Esophagus squamous epithelium (tissue), 5 donors: ENCODE data around the gene NMUR1. TPM values are rescaled to one million over a fixed set of nuclear protein-coding genes. Genes with fewer than 3 reads are reported as not detected.
A peak's percentile ranks its signal among the peaks of the same experiment; 100 is the strongest.
"Not testable (repeated sequence)": the region's sequence is repeated elsewhere in the genome, so short reads cannot be mapped to it uniquely, and the experiment has no call there.

Experiments used
- DNase-seq: peaks from one replicate; lab custom pipeline; 2025; lab: John Stamatoyannopoulos, UW
- H3K27ac ChIP-seq, 4 donors: fragments of 200-600 bp; sonication (generic); one replicate each; pipeline ENCODE4 v1.5.1; 2016 to 2019; ENCODE audit warnings: mild to moderate bottlenecking in 1 of 4
- H3K27me3 ChIP-seq, 4 donors: fragments of 200-600 bp; sonication (generic); 1 replicate in 3 of 4; 2 replicates in 1 of 4; pipeline versions ENCODE4 v1.5.1 to v1.6.0; 2017 to 2021; ENCODE audit warnings: antibody characterized with exemption in 1 of 4
- H3K36me3 ChIP-seq, 3 donors: fragments of 200-600 bp; sonication (generic); one replicate each; pipeline ENCODE4 v1.5.1; 2016 to 2019
- H3K4me1 ChIP-seq, 3 donors: fragments of 200-600 bp; sonication (generic); one replicate each; pipeline ENCODE4 v1.5.1; 2017 to 2019
- H3K4me3 ChIP-seq, 4 donors: fragments of 200-600 bp; sonication (generic); 1 replicate in 3 of 4; 2 replicates in 1 of 4; pipeline ENCODE4 v1.5.1; 2016 to 2019; ENCODE audit warnings: mild to moderate bottlenecking in 2 of 4, moderate library complexity in 1 of 4
- H3K9me3 ChIP-seq, 3 donors: fragments of 200-600 bp; sonication (generic); one replicate each; pipeline ENCODE4 v1.5.1; 2016 to 2019
- POLR2A ChIP-seq, 4 donors: fragments of 450-650 bp; IDR thresholded peaks; one replicate each; pipeline ENCODE4 v1.6.1; 2017; ENCODE audit warnings: antibody characterized with exemption in 4 of 4, mild to moderate bottlenecking in 4 of 4, moderate library complexity in 3 of 4
- WGBS, 2 donors: methylation state at CpG; one replicate each; pipeline ENCODE4 v1.1.5; 2018; 5-methylcytosine and 5-hydroxymethylcytosine counted together
- intact Hi-C: fragments of 100-400 bp; cut with DNase I; formaldehyde crosslinking; loops from one replicate; pipeline ENCODE4 v1.15.0; 2022
- total RNA-seq, 4 donors: library from RNA; depleted of rRNA; stranded (reverse); fragments of >200 nt; gene quantifications; one replicate each; pipeline ENCODE4 v1.1.0, GENCODE V29; 2016
- TF ChIP-seq, protein P1 (sequence below), 6 experiments: fragments of 450-650 bp in 4 of 6; fragments of 200-600 bp in 2 of 6; sonication (generic) in 2 of 6; IDR thresholded peaks; one replicate each; pipeline ENCODE4 v1.5.1; 2016 to 2019; ENCODE audit warnings: antibody characterized with exemption in 6 of 6, mild to moderate bottlenecking in 4 of 6, moderate library complexity in 4 of 6
- donor health status: DM: yes; HTN: yes; CAD: no.

The NMUR1 gene, protein sequence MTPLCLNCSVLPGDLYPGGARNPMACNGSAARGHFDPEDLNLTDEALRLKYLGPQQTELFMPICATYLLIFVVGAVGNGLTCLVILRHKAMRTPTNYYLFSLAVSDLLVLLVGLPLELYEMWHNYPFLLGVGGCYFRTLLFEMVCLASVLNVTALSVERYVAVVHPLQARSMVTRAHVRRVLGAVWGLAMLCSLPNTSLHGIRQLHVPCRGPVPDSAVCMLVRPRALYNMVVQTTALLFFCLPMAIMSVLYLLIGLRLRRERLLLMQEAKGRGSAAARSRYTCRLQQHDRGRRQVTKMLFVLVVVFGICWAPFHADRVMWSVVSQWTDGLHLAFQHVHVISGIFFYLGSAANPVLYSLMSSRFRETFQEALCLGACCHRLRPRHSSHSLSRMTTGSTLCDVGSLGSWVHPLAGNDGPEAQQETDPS
- 1 to 10 TPM in 1 of 4 donors, under 1 TPM in 1, not detected in 2; 0.15 to 1.5 TPM for total RNA-seq

DNA sequence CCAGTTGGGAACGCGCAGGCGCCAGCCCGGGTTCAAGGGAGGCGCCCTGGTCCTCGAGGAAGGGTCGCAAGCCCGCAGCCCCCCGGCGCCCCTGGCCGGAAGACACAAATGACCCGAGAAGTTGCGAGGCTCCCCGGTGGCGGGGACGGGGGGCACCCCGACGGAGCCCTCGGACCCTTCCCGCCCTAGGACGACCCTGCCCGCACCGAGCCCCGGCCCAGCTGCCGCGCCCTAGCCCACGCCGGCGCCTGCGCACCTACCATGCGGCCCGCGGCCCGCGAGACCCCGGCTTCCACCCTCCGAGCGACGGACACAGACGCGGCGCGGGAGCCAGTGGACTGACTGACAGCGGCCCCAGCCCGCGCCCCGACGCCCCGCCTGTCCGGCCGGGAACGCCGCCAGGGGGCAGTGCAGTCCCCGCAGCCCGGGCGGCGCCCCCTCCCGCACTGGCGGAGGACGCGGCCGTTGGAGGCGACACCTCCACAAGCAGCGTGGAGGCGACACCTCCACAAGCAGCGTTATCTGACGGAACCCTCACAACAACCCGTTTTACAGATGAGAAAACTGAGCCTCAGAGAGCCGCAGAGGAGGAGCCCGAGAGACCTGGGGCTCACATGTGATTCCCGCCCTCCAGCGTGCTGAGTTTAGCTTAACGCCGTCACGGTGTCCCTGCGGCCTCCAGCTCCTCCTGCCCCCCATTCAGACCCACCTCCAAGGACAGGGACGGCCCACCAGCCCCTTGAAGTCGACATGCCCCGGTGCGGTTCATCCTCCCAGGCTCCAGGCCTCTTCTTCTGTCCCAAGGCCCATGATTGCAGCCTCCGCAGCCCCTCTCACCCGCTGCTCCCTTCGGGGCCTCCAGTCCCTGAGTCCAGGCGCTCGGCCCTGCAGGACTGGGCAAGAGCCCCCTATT lies at the start of gene NMUR1:
Gene NMUR1, minus strand, starts transcription at position 347 of the 913 bp plus-strand sequence. Its CDS starts 84 bp downstream, at position 263.
- DNase-seq = no peak
- Histone ChIP-seq H3K27ac (peak within 1 kb of the TSS in 3 of 4 donors; percentile 23 to 65 (median 52)), H3K9me3 (no peaks in the 10 kb centered on the region), H3K36me3 (no peaks in the 10 kb centered on the region), H3K27me3 (peaks cover 0 to 41% (median 0%) of the 10 kb centered on the region in 4 donors), H3K4me1 (peaks cover 5 to 20% (median 8%) of the 10 kb centered on the region in 3 donors), H3K4me3 (peak within 1 kb of the TSS; percentile 14 to 71 (median 36))
- TF ChIP-seq POLR2A (IDR thresholded peaks at IDR 0.05) = no peak
- TF ChIP-seq, protein P1, sequence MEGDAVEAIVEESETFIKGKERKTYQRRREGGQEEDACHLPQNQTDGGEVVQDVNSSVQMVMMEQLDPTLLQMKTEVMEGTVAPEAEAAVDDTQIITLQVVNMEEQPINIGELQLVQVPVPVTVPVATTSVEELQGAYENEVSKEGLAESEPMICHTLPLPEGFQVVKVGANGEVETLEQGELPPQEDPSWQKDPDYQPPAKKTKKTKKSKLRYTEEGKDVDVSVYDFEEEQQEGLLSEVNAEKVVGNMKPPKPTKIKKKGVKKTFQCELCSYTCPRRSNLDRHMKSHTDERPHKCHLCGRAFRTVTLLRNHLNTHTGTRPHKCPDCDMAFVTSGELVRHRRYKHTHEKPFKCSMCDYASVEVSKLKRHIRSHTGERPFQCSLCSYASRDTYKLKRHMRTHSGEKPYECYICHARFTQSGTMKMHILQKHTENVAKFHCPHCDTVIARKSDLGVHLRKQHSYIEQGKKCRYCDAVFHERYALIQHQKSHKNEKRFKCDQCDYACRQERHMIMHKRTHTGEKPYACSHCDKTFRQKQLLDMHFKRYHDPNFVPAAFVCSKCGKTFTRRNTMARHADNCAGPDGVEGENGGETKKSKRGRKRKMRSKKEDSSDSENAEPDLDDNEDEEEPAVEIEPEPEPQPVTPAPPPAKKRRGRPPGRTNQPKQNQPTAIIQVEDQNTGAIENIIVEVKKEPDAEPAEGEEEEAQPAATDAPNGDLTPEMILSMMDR (IDR thresholded peaks at IDR 0.05) = peak; percentile 50 to 84 (median 68)
- WGBS, 2 donors = 39 to 60% methylated on average over 13 to 18 of the region's 85 CpGs
- intact Hi-C loops = no loop called here

DNA sequence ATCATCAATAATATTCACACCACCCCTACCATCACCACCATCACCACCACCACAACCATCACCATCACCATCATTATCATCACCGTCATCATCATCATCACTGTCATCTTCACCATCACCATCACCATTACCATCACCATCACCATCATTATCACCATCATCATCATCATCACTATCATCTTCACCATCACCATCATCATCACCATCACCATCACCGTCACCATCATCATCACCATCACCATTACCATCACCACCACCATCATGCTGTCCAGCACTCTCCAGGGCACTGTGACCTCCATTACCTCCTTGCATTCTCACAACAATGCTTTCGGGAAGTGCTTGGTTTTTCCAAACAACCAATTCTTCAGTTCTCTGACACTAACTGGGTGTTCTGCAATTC lies 49.3 kb upstream of the NMUR1 start:
- H3K4me3 ChIP-seq = no peak overlapping the region
- H3K4me1 ChIP-seq = peaks cover 0 to 4% (median 0%) of the 10 kb centered on the region in 3 donors
- intact Hi-C loops = no loop called here
- DNase-seq = no peak
- H3K36me3 ChIP-seq = no peaks in the 10 kb centered on the region
- no peak overlapping the region for H3K27ac ChIP-seq
- no peaks in the 10 kb centered on the region for H3K27me3 ChIP-seq
- WGBS, 2 donors = 90 to 91% methylated on average over 3 of the region's 3 CpGs
- no peak for TF ChIP-seq POLR2A (IDR thresholded peaks at IDR 0.05)
- TF ChIP-seq, protein P1 (IDR thresholded peaks at IDR 0.05) = no peak
- no peaks in the 10 kb centered on the region for H3K9me3 ChIP-seq

DNA sequence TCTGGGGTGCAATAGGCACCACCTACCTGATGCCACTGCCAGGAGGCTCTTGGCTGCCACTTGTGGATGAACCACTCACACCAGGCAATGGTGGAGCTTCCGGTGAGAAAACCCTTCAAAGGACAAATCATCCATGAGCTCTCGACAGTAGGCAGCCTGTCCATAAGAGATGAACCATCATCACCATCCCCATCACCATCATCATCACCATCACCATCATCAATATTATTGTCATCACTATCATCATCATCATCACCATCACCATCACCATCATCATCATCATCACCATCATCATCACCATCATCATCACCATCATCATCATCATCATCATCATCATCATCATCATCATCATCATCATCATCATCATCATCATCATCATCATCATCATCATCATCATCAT lies 48.4 kb upstream of the NMUR1 start:
- H3K27me3 ChIP-seq, H3K4me3 ChIP-seq, DNase-seq, H3K27ac ChIP-seq, H3K9me3 ChIP-seq, H3K36me3 ChIP-seq, intact Hi-C loops, H3K4me1 ChIP-seq: not testable (repeated sequence)
- 85 to 100% methylated on average over 1 to 2 of the region's 2 CpGs for WGBS, 2 donors

DNA sequence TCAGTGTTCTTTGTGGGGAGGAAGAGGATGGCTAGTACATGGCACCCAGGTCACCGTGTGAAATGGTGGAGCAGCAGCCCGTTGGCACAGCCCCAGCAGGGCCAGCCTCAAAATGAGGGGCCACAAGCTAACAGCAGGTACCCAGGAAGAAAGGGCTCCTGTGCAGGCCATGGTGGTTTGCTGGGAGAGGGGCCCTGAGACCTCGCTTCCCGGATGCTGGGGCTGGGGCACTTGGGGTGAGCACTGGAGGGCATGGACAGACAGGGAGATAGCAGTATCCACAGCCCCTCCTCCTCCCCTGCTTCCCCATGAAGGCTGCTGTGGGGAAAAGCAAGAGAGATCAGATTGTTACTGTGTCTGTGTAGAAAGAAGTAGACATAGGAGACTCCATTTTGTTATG lies 46.2 kb upstream of the NMUR1 start:
- Histone ChIP-seq H3K4me1 (peaks cover 0 to 9% (median 7%) of the 10 kb centered on the region in 3 donors), H3K4me3 (no peak overlapping the region), H3K27ac (no peak overlapping the region), H3K36me3 (no peaks in the 10 kb centered on the region), H3K9me3 (no peaks in the 10 kb centered on the region), H3K27me3 (no peaks in the 10 kb centered on the region)
- TF ChIP-seq POLR2A (IDR thresholded peaks at IDR 0.05) = no peak
- TF ChIP-seq, protein P1 (IDR thresholded peaks at IDR 0.05) = no peak
- intact Hi-C loops = no loop called here
- DNase-seq = no peak
- WGBS, 2 donors = 75 to 95% methylated on average over 4 of the region's 4 CpGs

DNA sequence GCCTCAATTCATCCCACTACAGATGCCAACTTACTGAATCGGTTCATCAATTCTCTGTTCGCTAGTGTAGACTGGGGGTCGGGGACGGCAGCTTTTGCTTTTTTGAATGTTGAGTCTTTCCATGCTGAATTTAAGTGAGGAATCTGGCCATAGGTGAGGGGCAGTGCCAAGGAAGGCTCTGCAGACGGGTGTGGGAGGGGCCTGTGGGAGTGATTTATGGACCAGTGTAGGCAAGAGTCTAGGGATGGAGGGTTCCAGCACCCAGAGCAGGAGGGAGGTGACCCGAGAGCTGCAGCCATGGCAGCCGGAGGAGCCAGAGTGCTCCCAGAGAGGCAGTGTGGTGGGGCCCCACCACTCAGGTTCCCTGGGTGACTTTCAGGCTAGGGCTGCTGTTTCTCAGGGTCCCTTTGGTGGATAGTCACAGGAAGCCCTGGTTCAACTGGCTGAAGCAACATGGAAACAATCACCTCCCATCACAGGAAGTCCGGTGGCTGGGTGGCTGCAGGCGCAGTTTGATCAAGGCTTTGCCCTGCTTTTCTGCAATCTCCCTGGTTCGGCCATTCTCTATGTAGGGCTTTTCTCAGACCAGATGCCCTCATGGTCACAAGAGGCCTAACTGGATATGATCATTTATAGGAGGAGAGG lies 45.5 kb upstream of the NMUR1 start:
- Histone ChIP-seq H3K4me1 (peaks cover 0 to 13% (median 8%) of the 10 kb centered on the region in 3 donors), H3K4me3 (no peak overlapping the region), H3K36me3 (no peaks in the 10 kb centered on the region), H3K27ac (no peak overlapping the region), H3K27me3 (no peaks in the 10 kb centered on the region), H3K9me3 (no peaks in the 10 kb centered on the region)
- WGBS, 2 donors = 93 to 96% methylated on average over 7 to 10 of the region's 10 CpGs
- TF ChIP-seq, protein P1 (IDR thresholded peaks at IDR 0.05) = no peak
- TF ChIP-seq POLR2A (IDR thresholded peaks at IDR 0.05) = no peak
- intact Hi-C loops = no loop called here
- DNase-seq = no peak
